Measurements from ENCODE around the gene ALOX5.
"Not testable (repeated sequence)": the region's sequence is repeated elsewhere in the genome, so short reads cannot be mapped to it uniquely, and the experiment has no call there.

ALOX5 gene

GRCh38 chr10:45461034-45461433 is 87.0 kb downstream of the ALOX5 start:
- in situ Hi-C loops (cut with MboI; ENCODE audit: low sequenced_read_pairs): no loop called here

GRCh38 chr10:45463244-45464116 is 89.5 kb downstream of the ALOX5 start:
- in situ Hi-C loops (cut with MboI; ENCODE audit: low sequenced_read_pairs): no loop called here

GRCh38 chr10:45464958-45465567 is 91.0 kb downstream of the ALOX5 start:
- in situ Hi-C loops (cut with MboI; ENCODE audit: low sequenced_read_pairs): no loop called here

GRCh38 chr10:45466784-45467183 is 92.8 kb downstream of the ALOX5 start:
- in situ Hi-C loops (cut with MboI; ENCODE audit: low sequenced_read_pairs): no loop called here

- in situ Hi-C loops (cut with MboI; ENCODE audit: low sequenced_read_pairs): no loop called here
These were observed 94.1 kb downstream of the ALOX5 start for GRCh38 chr10:45468079-45468478.

- in situ Hi-C loops (cut with MboI; ENCODE audit: low sequenced_read_pairs): no loop called here
These were observed 96.3 kb downstream of the ALOX5 start for GRCh38 chr10:45470098-45471012.

GRCh38 chr10:45471059-45471458 is 97.0 kb downstream of the ALOX5 start:
- in situ Hi-C loops (cut with MboI; ENCODE audit: low sequenced_read_pairs): no loop called here

GRCh38 chr10:45471531-45472310 is 97.7 kb downstream of the ALOX5 start:
- in situ Hi-C loops (cut with MboI; ENCODE audit: low sequenced_read_pairs): no loop called here

GRCh38 chr10:45473126-45473525 is 99.1 kb downstream of the ALOX5 start:
- in situ Hi-C loops (cut with MboI; ENCODE audit: low sequenced_read_pairs): no loop called here

GRCh38 chr10:45476559-45476958 is 102.5 kb downstream of the ALOX5 start:
- in situ Hi-C loops (cut with MboI; ENCODE audit: low sequenced_read_pairs): no loop called here

GRCh38 chr10:45480294-45480693 is 106.3 kb downstream of the ALOX5 start:
- in situ Hi-C loops (cut with MboI; ENCODE audit: low sequenced_read_pairs): no loop called here

GRCh38 chr10:45481100-45481499 is 107.1 kb downstream of the ALOX5 start:
- in situ Hi-C loops (cut with MboI; ENCODE audit: low sequenced_read_pairs): not testable (repeated sequence)

- in situ Hi-C loops (cut with MboI; ENCODE audit: low sequenced_read_pairs): no loop called here
These were observed 109.0 kb downstream of the ALOX5 start for GRCh38 chr10:45483002-45483401.

GRCh38 chr10:45487735-45488134 is 113.7 kb downstream of the ALOX5 start:
- in situ Hi-C loops (cut with MboI; ENCODE audit: low sequenced_read_pairs): no loop called here

- in situ Hi-C loops (cut with MboI; ENCODE audit: low sequenced_read_pairs): no loop called here
These were observed 114.3 kb downstream of the ALOX5 start for GRCh38 chr10:45488365-45488764.

- in situ Hi-C loops (cut with MboI; ENCODE audit: low sequenced_read_pairs): no loop called here
These were observed 116.3 kb downstream of the ALOX5 start for GRCh38 chr10:45490277-45490676.

- in situ Hi-C loops (cut with MboI; ENCODE audit: low sequenced_read_pairs): no loop called here
These were observed 117.0 kb downstream of the ALOX5 start for GRCh38 chr10:45491061-45491460.

All from HL-60/S4 treated with retinoic acid at 250 ng/mL for 4 days and 3 days (cell line).